ENCODE data around the gene CD109. TPM values are rescaled to one million over a fixed set of nuclear protein-coding genes. Genes with fewer than 3 reads are reported as not detected.
"Not testable (repeated sequence)": the region's sequence is repeated elsewhere in the genome, so short reads cannot be mapped to it uniquely, and the experiment has no call there.

Gene CD109
- polyA plus RNA-seq, 1 donor from 2014 or later, result 0.07 TPM

GRCh38 chr6:73675466-73676098, 20.4 kb upstream of the CD109 start:
- no peaks in the 10 kb centered on the region for H3K9me2 ChIP-seq (ENCODE audit: insufficient read depth, low read length)
- H3K9ac ChIP-seq (ENCODE audit: low read length), result no peak overlapping the region
- H2AFZ ChIP-seq (ENCODE audit: low read depth, low read length), result no peak overlapping the region
- no peak overlapping the region for H3K27ac ChIP-seq (ENCODE audit: low read length)
- H3K9me3 ChIP-seq (ENCODE audit: low read length), result no peaks in the 10 kb centered on the region
- H3K79me2 ChIP-seq (replicated peaks; ENCODE audit: insufficient read depth, low read length), result no peaks in the 10 kb centered on the region
- H3K4me3 ChIP-seq (ENCODE audit: low read length), result no peak overlapping the region
- no peak overlapping the region for H3K4me2 ChIP-seq (ENCODE audit: low read length)
- TF ChIP-seq CTCF (IDR thresholded peaks at IDR 0.05; ENCODE audit: poor library complexity, severe bottlenecking), result peak; percentile 54
- no peak for TF ChIP-seq TAF1 (IDR thresholded peaks at IDR 0.05; ENCODE audit: low read depth)
- H3K36me3 ChIP-seq (ENCODE audit: insufficient read depth, low read length), result no peaks in the 10 kb centered on the region
- H3K27me3 ChIP-seq (ENCODE audit: insufficient read depth, low read depth, low read length), result no peaks in the 10 kb centered on the region
- H3F3A ChIP-seq (ENCODE audit: insufficient read depth, low read length, poor library complexity, severe bottlenecking), result no peaks in the 10 kb centered on the region
- no peaks in the 10 kb centered on the region for H4K20me1 ChIP-seq (ENCODE audit: insufficient read depth)

DNA sequence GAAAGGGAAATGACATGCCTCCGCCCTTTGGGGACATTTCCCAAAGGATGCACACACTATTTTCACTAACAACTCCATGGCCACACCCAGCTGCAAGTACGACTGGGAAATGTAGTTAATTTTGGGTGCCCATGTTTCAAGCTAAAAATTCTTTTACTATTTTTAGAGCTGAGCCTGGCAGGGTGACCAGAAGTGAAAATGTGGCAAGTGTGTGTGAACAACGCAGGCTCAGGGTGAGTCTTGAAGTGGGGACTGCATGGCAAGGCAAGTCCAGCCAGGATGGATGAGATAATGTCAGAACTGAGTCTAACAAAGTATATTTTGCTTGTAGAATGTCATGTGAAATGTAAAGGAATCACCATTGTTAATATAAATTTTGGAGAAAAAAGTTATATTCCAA, 17.0 kb upstream of the CD109 start:
- H4K20me1 ChIP-seq (ENCODE audit: insufficient read depth), result no peaks in the 10 kb centered on the region
- no peaks in the 10 kb centered on the region for H3F3A ChIP-seq (ENCODE audit: insufficient read depth, low read length, poor library complexity, severe bottlenecking)
- no peaks in the 10 kb centered on the region for H3K9me3 ChIP-seq (ENCODE audit: low read length)
- H3K4me3 ChIP-seq (ENCODE audit: low read length), result no peak overlapping the region
- no peak overlapping the region for H3K4me2 ChIP-seq (ENCODE audit: low read length)
- H3K9ac ChIP-seq (ENCODE audit: low read length), result no peak overlapping the region
- TF ChIP-seq SMC3 (conservative IDR thresholded peaks at IDR 0.05; ENCODE audit: poor library complexity), result no peak
- no peak for TF ChIP-seq TAF1 (IDR thresholded peaks at IDR 0.05; ENCODE audit: low read depth)
- TF ChIP-seq EP300 (conservative IDR thresholded peaks at IDR 0.05; ENCODE audit: poor library complexity, severe bottlenecking), result no peak
- TF ChIP-seq CTCF (IDR thresholded peaks at IDR 0.05; ENCODE audit: poor library complexity, severe bottlenecking), result no peak
- no peak for TF ChIP-seq MXI1 (conservative IDR thresholded peaks at IDR 0.05; ENCODE audit: poor library complexity, severe bottlenecking)
- no peak for TF ChIP-seq POLR2AphosphoS5 (IDR thresholded peaks at IDR 0.05)
- TF ChIP-seq, protein P1, sequence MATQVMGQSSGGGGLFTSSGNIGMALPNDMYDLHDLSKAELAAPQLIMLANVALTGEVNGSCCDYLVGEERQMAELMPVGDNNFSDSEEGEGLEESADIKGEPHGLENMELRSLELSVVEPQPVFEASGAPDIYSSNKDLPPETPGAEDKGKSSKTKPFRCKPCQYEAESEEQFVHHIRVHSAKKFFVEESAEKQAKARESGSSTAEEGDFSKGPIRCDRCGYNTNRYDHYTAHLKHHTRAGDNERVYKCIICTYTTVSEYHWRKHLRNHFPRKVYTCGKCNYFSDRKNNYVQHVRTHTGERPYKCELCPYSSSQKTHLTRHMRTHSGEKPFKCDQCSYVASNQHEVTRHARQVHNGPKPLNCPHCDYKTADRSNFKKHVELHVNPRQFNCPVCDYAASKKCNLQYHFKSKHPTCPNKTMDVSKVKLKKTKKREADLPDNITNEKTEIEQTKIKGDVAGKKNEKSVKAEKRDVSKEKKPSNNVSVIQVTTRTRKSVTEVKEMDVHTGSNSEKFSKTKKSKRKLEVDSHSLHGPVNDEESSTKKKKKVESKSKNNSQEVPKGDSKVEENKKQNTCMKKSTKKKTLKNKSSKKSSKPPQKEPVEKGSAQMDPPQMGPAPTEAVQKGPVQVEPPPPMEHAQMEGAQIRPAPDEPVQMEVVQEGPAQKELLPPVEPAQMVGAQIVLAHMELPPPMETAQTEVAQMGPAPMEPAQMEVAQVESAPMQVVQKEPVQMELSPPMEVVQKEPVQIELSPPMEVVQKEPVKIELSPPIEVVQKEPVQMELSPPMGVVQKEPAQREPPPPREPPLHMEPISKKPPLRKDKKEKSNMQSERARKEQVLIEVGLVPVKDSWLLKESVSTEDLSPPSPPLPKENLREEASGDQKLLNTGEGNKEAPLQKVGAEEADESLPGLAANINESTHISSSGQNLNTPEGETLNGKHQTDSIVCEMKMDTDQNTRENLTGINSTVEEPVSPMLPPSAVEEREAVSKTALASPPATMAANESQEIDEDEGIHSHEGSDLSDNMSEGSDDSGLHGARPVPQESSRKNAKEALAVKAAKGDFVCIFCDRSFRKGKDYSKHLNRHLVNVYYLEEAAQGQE (IDR thresholded peaks at IDR 0.05; ENCODE audit: borderline replicate concordance), result no peak
- no peak for TF ChIP-seq EZH2 (IDR thresholded peaks at IDR 0.05; ENCODE audit: borderline replicate concordance, insufficient read depth, low read length, poor library complexity, severe bottlenecking)
- TF ChIP-seq RAD21 (conservative IDR thresholded peaks at IDR 0.05), result no peak
- H3K27me3 ChIP-seq (ENCODE audit: insufficient read depth, low read depth, low read length), result no peaks in the 10 kb centered on the region
- H2AFZ ChIP-seq (ENCODE audit: low read depth, low read length), result no peak overlapping the region
- H3K79me2 ChIP-seq (replicated peaks; ENCODE audit: insufficient read depth, low read length), result no peaks in the 10 kb centered on the region
- H3K36me3 ChIP-seq (ENCODE audit: insufficient read depth, low read length), result no peaks in the 10 kb centered on the region
- no peaks in the 10 kb centered on the region for H3K9me2 ChIP-seq (ENCODE audit: insufficient read depth, low read length)
- H3K27ac ChIP-seq (ENCODE audit: low read length), result no peak overlapping the region

- H3K79me2 ChIP-seq (replicated peaks; ENCODE audit: insufficient read depth, low read length); H3K9me3 ChIP-seq (ENCODE audit: low read length); H2AFZ ChIP-seq (ENCODE audit: low read depth, low read length); H4K20me1 ChIP-seq (ENCODE audit: insufficient read depth); H3K4me3 ChIP-seq (ENCODE audit: low read length); H3K9ac ChIP-seq (ENCODE audit: low read length); H3K27ac ChIP-seq (ENCODE audit: low read length); H3K27me3 ChIP-seq (ENCODE audit: insufficient read depth, low read depth, low read length); H3K4me2 ChIP-seq (ENCODE audit: low read length); H3F3A ChIP-seq (ENCODE audit: insufficient read depth, low read length, poor library complexity, severe bottlenecking); H3K36me3 ChIP-seq (ENCODE audit: insufficient read depth, low read length); H3K9me2 ChIP-seq (ENCODE audit: insufficient read depth, low read length): not testable (repeated sequence)
These were observed 16.2 kb upstream of the CD109 start for GRCh38 chr6:73679846-73680245.
